GM19372 (cell line): Measurements from ENCODE around the gene C4BPA.

Source experiments
- ATAC-seq: cut with Tn5 transposase; IDR thresholded peaks from one replicate; pipeline ENCODE4 v1.9.1; 2021; ENCODE audit warnings: mild to moderate bottlenecking, low read depth, moderate library complexity; ENCODE audit not compliant: unreplicated experiment

The C4BPA gene

DNA sequence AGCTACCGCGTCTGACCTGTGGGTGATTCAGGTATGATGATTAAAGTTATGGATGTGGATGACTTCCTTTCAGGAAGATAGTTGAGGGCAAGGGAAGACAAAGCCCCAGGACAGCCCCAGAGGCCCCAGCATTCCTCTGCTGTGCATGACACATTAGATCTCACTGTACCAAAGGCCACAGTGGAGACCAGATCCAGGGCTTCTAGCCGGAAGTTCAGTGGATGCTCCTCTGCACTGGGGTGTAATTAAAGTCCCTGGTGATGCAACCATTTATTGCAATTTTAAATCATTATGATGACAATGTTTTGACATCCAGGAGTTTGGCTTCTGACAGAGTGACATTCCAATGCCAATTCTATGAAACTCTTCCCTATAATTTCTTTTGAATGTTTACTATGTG, 5.0 kb downstream of the C4BPA start:
- no peak for ATAC-seq

DNA sequence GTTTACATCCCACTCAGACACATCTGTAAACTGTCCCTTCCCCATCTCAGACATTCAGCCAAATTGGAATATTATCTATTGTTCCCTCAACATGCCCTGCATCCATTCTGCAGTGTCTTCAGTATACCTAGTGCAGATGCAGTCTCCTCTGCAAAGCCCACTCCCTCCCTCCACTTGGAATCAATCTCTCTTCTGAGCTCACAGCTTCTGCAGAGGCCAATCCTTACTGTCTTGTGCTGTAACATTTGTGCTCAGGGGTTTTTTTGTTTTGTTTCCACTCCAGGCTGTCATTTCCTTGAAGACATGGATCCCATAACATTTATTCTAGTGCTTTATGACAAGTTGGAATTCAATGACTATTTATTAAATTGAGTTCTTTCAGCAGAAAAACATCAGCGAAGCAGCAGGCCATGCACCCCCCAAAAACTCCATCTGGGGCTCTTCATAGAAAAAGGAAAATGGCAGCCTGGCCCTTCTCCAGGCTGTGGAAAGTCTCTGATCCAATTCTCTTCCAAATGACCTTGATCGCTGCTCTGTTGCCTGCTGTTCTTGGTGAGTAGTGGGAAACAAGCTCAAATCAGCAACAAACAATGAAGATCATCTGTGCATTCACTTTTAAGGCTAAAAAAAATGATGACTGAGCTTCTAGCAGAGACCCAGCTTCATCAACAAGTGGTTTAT, 8.7 kb downstream of the C4BPA start:
- ATAC-seq = no peak

DNA sequence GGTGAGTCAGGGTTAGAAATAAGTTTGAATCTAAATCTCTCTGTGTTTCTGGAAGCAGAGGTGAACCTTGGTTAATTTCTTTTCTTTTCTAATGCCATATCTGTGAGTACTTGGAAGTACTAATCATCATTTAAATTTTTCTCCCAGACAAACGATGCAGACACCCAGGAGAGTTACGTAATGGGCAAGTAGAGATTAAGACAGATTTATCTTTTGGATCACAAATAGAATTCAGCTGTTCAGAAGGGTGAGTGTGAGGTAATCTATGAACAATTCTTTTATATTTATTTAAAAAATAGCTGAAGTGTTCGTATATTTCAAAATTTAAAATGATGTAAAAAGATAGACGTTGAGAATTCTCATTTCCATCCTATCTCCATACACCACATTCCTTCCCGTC, 11.2 kb downstream of the C4BPA start:
- ATAC-seq = no peak

GRCh38 chr1:207124389-207124788, 20.4 kb downstream of the C4BPA start:
- ATAC-seq = no peak

DNA sequence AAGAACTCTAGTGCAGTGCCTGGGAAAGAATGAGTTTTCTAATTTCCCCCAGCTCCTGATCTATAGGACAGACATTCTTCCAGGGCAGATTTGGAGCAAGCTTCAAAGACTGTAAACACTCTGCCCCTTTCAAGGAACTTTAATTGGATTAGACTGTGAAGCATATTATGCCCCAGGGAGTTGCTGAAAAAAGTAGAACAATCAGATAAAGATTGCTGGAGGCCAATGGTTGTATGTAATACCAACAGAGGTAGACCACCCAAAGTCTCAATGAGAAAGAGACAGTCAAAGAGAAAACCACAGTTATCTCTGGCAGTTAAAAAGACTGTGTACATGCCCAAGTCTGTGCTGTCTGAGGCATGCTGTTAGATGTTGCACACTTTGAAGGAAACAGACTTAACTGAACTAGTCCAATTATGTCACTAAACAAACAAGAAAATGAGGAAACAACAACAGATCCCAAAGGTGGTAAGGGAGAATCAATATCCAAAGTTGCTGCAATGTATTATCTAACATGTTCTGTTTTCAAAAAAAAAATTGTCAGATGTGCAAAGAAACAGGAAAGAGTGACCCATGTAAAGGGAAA, 24.4 kb downstream of the C4BPA start:
- no peak for ATAC-seq

DNA sequence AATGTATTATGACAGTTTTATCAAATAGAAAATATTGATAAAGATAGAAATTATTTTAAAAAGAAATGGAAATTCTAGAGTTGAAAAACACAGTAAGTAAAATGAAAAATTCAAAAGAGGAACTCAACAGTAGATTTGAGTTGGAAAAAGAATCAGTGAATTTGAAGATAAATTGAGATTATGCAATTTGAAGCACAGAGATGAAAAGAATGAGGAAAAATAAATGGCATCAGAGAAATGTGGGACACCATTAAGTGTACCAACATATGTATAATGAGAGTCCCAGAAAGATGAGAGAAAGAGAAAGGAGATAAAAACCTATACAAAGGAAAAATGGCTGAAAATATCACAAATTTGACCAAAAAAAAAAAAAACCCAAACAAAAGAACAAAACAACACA, 25.0 kb downstream of the C4BPA start:
- no peak for ATAC-seq

DNA sequence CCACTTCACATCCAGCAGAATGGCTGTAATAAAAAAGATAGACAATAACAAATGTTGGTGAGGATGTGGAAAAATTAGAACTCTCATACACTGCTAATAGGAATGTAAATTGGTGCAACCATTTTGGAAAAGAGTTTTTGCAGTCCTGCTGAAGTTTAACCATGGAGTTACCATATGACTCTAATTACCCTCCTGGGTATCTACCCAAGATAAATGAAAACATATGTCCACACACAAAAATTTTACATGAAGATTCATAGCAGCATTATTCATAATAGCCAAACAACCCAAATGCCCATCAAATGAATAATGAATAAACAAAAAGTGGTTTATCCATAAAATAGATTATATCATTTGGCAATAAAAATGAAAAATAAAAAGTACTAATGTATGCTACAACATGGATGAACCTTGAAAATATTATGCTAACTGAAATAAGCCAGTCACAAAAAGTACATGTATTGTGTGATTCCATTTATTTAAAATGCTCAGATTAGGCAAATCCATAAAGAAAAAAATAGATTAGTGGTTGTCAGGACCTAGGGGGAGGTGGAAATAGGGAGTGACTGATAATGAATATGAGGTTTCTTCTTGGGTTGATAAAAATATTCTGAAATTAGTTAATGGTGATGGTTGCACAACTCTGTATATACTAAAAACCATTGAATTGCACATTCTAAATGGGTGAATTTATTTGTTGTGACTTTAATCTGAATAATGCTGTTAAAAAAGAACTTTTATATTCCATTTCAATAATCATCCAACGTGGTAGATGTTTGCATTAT, 26.4 kb downstream of the C4BPA start:
- ATAC-seq = no peak

GRCh38 chr1:207131163-207131562, 27.1 kb downstream of the C4BPA start:
- ATAC-seq = no peak

DNA sequence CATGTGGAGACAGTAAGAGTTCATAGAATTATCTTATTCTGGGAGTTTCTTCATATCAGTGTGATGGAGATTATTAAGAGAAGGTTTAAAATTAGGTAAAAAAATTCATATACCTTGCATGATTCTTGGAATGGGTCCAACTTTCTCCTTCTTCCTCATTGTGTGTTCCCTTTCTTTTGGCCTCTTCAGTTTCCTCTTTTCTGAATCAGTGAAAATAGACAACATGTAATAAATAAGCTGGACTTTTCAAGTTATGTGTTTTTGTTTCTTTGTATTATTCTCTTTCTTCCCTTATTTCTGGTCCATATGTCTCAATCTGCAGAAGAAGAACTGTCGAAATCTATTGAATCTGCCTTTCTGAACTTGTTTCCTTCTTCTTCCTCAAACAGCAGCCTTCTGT, 30.5 kb downstream of the C4BPA start:
- no peak for ATAC-seq

GRCh38 chr1:207139616-207140015, 35.6 kb downstream of the C4BPA start:
- ATAC-seq = no peak

DNA sequence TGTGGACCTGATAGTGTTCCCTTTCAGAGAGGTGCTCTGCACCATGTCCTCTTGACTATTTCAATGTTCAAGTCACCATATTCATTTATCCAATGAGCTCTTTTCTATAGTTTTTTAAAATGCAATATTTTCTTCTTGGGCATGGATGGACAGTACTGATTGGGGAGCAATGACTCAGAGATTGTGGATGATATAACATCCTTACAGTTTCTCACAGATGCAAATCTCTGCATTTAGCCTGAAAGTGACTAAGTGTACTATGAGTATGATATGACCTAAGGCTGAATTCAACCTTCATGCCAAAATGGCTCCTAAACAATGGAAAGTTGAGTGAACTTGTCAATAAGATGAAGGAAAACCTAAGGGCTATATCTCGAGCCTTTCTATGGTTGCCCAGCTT, 36.5 kb downstream of the C4BPA start:
- no peak for ATAC-seq

DNA sequence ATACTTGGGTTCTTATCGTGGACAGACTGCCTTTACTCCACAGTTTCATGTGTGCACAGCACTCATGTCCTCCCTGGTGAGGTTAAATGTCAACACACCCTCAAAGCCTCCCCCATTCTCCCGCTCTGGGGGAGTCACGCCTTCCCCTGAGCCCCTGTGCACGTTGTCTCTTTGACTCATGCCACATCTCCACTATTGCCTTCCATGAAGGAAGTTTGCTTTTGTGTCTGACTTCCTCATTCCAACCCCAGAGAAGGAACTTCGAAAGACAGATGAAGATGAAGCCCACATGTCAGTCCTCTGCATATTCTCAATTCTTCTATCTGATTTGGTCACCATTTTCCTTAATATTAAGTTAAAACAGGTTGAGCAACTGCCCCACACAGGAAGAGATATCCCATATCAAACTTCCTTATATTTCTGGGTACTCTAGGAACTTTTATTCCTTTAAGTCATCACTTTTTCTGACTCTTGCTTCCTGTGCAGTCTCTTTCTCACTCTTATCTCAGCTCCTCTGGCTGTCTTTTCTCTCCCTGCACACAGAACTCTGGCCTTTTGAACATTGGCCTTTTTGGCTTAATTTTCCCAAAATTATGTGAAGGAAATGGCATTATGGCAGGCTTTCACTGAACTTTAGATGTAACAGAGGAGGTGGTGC, 41.5 kb downstream of the C4BPA start:
- ATAC-seq = no peak

DNA sequence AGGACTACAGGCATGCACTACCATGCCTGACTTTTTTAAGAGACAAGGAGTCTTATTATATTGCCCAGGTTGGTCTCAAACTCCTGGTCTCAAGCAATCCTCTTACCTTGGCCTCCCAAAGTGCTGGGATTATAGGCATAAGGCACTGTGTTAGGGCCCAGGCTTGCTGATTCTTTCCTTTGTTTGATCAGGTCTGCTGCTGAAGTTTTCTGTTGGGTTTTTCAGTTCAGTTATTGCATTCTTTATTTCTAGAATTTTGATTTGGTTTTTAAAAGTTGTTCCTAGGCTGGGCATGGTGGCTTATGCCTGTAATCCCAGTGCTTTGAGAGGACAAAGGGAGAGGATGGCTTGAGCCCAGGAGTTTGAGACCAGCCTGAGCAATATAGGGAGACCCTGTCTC, 47.9 kb downstream of the C4BPA start:
- ATAC-seq = no peak

GRCh38 chr1:207152792-207153468, 48.9 kb downstream of the C4BPA start:
- no peak for ATAC-seq

DNA sequence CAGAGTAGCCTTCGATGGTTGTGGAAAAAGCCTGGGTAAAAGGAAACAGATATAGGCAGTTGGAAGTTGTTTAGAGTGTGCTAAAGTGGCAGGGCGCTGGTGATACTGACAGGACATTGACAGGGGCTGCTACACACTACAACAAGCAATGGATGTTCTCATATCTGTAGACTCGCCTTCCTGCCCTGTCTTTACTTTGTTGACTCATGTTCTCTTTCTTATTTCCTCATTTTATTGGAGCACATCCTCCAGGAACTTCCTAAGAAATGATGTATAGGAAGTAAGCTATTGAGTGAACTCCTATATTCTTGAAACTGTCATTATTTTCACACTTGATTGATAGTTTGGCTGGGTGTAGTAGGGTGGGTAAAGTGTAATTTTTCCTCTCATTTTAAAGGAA, 51.0 kb downstream of the C4BPA start:
- ATAC-seq = no peak

GRCh38 chr1:207156095-207156494, 52.1 kb downstream of the C4BPA start:
- no peak for ATAC-seq

GRCh38 chr1:207156826-207157225, 52.8 kb downstream of the C4BPA start:
- ATAC-seq = no peak

- ATAC-seq = no peak
These were observed 60.1 kb downstream of the C4BPA start for GRCh38 chr1:207164086-207164485.

DNA sequence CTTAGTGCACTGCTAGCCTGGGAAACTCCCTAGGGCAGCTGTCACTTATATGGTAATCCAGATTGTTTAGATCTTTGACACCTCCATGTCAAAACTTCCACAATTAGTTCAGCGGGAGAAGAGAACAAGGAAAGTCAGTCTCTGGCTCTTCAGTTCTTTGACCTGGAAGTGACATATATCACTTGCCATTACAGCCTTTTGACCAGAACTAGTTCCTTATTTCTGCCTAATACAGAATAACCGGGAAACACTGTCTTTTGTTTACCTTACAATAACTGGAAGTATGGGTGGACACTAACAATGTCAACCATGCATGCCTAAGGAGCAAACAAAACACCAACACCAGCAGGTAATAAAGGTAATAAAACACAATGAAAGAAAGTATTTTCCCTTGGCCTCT, 68.3 kb downstream of the C4BPA start:
- no peak for ATAC-seq

DNA sequence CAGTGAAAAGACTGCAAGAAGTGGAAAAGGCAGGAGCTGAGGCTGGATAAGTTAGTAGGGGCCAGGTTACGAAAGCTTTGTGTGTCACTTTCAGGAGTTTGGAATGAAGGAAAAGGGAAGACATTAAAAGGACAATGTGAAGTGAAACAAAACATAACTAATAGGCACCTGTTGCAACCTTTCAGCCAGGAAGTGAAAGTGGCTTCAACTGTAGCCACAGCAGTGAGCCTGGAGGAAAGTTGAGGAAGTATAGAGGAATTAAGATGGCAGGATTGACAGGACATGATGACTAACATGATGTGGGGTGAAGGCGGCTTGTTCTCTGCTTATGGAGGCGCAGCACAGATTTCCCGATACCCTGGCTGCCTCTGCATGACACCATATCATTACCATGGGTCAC, 68.9 kb downstream of the C4BPA start:
- ATAC-seq = no peak

DNA sequence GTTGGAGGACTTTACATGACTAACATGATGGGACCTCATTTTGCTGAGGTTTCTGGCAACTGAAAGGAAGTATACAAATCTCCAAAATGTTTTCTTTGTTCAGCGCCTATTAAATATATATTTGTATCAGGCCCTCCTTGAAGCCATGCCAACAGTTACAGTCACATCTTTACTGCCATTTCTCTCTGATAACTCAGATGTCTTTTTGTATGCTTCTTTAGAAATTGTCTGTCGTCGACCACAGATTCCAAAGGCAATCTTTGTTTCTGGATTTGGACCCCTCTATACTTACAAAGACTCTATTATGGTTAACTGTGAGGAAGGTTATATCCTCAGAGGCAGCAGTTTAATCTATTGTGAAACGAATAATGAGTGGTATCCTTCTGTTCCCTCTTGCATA, 69.4 kb downstream of the C4BPA start:
- ATAC-seq = no peak
